CD4-positive, alpha-beta T cell treated with Interleukin-4 for 1 hour (primary cell): ENCODE data around the gene ARL4C.

Experiments used
- DNase-seq, 2 donors: peaks; one replicate each; pipeline ENCODE4 v3.0.0-alpha.2; 2020 to 2022

Gene ARL4C

GRCh38 chr2:234444893-234445292 lies 52.0 kb downstream of the ARL4C start:
- DNase-seq, result peak; percentile 77 to 85

DNA sequence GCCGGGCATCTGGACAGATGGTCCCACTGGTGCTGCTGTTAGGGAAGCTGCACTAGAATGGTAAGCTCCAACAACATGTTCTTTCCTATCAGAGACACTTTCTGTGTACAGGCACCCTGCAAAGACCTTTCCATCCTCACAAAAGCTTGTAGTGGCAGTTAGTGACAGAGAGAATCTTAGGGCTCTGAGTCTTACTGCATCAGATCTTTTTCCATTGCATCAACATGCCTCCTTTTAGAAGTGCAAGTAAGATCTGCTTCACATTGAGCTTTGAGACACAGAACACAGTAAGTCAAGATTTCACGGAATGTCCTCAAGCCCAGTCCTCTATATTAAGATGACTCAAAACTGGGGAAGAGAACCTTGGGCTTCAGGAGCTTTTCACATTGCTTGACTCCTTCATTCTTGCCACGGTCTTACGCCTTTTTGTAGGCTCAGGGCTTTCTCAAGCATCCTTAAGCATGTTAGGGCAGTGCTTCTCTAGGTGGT lies 52.6 kb downstream of the ARL4C start:
- DNase-seq, result no peak
